ENCODE results near the gene CDC5L. TPM values are rescaled to one million over a fixed set of nuclear protein-coding genes. Genes with fewer than 3 reads are reported as not detected.

Gene CDC5L
- 10 to 100 TPM; 27.4 to 33.3 (median 30.2) TPM for total RNA-seq
- polyA plus RNA-seq: 10 to 100 TPM; 10.9 to 21.0 (median 11.6) TPM
- long read RNA-seq, donor 1, full-length matches to known transcripts: 8 of 21 reads
- long read RNA-seq, donor 1, partial matches to known transcripts: 7 of 21 reads
- long read RNA-seq, donor 1, other reads (novel, unspliced or antisense): 6 of 21 reads
- long read RNA-seq, donor 2, full-length matches to known transcripts: 17 of 46 reads
- long read RNA-seq, donor 2, partial matches to known transcripts: 16 of 46 reads
- long read RNA-seq, donor 2, other reads (novel, unspliced or antisense): 13 of 46 reads

DNA sequence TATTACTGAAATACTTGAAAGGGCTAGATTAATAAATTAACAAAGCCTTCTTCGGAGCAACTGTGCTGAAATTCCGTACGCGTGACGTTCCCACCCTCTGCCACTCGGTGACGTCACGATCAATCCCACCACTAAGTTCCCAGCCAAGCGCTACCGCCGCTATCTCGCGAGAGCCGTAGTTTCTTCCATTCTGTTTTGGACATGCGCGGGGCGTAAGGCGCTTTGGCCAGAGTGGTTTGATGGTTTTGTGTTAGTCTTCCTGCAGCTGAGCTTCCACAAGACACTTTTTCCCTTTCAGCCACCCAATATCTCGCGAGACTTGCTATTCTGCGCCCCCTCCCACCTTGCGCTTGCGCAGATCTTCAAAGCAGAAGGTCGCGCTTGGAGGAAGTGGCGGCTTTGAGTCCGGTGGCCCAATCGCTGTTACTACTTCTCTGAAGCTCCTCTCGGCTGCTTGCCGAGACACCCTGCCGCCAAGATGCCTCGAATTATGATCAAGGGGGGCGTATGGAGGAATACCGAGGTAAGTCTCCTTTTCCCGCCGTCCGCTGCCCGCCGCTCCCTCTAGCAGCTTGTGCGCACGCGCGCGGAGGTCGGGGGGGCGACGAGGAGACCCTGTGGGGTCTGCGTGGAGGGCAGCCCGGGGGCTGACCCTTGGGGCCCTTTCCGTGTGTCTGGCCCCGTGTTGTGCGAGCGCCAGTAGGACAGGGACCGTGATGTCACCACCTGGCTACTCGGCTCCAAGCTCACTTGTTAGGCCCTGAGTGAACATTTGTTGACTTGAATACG is at the start of gene CDC5L:
Gene CDC5L, plus strand, starts transcription at position 361 of the 789 bp plus-strand sequence. Its CDS starts 118 bp downstream, at position 479.
- DNase-seq (peak; percentile 92 to 95), ATAC-seq (peak; percentile 86 to 91 (median 90))
- WGBS, 3 donors: 0% methylated on average over 39 to 56 of the region's 56 CpGs
- TF ChIP-seq, protein P1, sequence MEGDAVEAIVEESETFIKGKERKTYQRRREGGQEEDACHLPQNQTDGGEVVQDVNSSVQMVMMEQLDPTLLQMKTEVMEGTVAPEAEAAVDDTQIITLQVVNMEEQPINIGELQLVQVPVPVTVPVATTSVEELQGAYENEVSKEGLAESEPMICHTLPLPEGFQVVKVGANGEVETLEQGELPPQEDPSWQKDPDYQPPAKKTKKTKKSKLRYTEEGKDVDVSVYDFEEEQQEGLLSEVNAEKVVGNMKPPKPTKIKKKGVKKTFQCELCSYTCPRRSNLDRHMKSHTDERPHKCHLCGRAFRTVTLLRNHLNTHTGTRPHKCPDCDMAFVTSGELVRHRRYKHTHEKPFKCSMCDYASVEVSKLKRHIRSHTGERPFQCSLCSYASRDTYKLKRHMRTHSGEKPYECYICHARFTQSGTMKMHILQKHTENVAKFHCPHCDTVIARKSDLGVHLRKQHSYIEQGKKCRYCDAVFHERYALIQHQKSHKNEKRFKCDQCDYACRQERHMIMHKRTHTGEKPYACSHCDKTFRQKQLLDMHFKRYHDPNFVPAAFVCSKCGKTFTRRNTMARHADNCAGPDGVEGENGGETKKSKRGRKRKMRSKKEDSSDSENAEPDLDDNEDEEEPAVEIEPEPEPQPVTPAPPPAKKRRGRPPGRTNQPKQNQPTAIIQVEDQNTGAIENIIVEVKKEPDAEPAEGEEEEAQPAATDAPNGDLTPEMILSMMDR (IDR thresholded peaks at IDR 0.05): no peak
- Histone ChIP-seq H3K36me3 (ENCODE audit: insufficient read depth in 1 of 2, low read depth in 1 of 2) (peaks cover 5 to 26% of the 10 kb centered on the region in 2 donors), H3K4me3 (peak within 1 kb of the TSS; percentile 99), H3K27me3 (ENCODE audit: insufficient read depth in 3 of 3, low read length in 2 of 3) (no peaks in the 10 kb centered on the region), H3K4me1 (peaks cover 30% of the 10 kb centered on the region), H3K9me3 (no peaks in the 10 kb centered on the region), H3K27ac (peak within 1 kb of the TSS; percentile 89)
- intact Hi-C loops (cut with DNase I): no loop called here

DNA sequence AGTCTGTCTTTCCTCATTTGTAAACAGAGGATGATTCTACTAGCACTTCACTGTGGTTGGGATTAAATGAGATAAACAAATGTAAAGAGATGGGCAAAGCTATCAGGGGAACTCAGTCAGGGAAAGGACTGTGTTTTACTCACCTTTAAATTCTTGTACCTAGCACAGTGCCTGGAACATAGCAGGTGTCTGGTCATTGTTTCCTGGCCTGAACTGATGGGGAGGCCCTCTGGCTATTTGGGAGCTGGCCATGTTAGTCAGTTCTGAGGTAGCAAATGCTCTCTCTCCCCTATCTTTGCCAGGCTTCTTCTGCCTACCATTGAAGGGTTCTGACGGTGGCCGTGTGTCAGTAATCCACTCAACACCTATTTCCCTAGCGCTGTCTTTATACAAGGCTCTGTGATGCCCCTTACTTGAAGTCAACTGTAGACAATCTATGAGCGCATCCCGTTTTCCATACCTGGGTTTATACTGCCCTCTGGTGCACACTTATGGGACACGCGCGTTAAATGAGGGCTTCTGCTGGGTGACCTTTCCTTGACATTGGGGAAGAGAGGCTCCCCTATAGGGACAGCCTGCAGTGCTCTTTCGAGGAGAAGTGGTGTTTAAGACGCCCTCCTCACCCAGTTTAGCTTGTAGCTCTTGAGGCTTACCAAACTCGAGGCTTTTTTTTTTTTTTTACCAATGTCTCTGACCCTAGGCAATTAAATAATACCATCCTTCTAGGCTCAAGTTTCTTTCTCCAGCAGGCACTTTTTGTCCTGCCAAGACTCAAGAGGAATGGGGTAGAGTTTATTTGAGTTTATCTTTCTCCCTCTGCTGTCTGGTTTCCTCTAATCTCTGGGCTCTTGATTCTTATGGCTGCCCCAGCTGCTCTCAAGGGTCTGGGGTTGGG is 49.0 kb upstream of the CDC5L start:
- Histone ChIP-seq H3K36me3 (ENCODE audit: insufficient read depth in 1 of 2, low read depth in 1 of 2) (no peaks in the 10 kb centered on the region), H3K27me3 (ENCODE audit: insufficient read depth in 3 of 3, low read length in 2 of 3) (peaks cover 0 to 19% (median 3%) of the 10 kb centered on the region in 3 donors), H3K27ac (no peak overlapping the region), H3K9me3 (no peaks in the 10 kb centered on the region), H3K4me3 (no peak overlapping the region), H3K4me1 (no peaks in the 10 kb centered on the region)
- DNase-seq (peak; percentile 47 to 66), ATAC-seq (peak; percentile 84 to 92 (median 87))
- 4 to 12% (median 8%) methylated on average over 11 of the region's 11 CpGs for WGBS, 3 donors
- TF ChIP-seq, protein P1 (IDR thresholded peaks at IDR 0.05): peak; percentile 67
- intact Hi-C loops (cut with DNase I): loop anchor here (1.0 to 10.0 kb wide), 6 partner anchors 70 to 244 kb away; partner anchors contain the start of gene NFKBIE (in 1 of the 2)

DNA sequence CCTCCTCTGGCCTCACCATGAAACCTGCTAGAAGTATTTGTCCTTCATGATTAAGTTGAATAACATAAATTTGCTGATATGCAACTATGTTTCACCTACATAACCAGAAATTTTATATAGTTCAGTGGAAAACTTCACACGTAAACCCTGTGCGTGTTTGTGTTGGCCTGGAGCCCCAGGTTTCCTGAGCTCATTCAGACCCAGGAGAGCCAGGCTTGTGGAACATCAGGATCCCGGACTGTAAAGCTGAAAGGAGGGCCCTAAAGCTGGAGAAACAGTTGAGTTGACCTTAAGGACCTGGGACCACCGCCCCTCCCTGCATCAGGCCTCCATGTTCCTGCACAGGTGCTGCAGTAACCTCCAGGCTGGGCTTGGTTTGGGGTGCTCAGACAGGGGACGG is 48.2 kb upstream of the CDC5L start:
- Histone ChIP-seq H3K4me3 (no peak overlapping the region), H3K36me3 (ENCODE audit: insufficient read depth in 1 of 2, low read depth in 1 of 2) (no peaks in the 10 kb centered on the region), H3K27me3 (ENCODE audit: insufficient read depth in 3 of 3, low read length in 2 of 3) (peaks cover 3 to 26% (median 3%) of the 10 kb centered on the region in 3 donors), H3K4me1 (no peaks in the 10 kb centered on the region), H3K9me3 (no peaks in the 10 kb centered on the region), H3K27ac (no peak overlapping the region)
- 73 to 83% (median 82%) methylated on average over 5 of the region's 5 CpGs for WGBS, 3 donors
- intact Hi-C loops (cut with DNase I): loop anchor here (2.0 to 10.0 kb wide), 5 partner anchors 72 to 244 kb away; partner anchors contain the start of gene NFKBIE (in 1 of the 2)
- ATAC-seq (no peak), DNase-seq (no peak)
- TF ChIP-seq, protein P1 (IDR thresholded peaks at IDR 0.05): no peak

Measured in psoas muscle (tissue), 8 donors.